CD4-positive, alpha-beta T cell treated with Interleukin-1 beta for 1 hour (primary cell): ENCODE data around the gene FAM13A.
A peak's percentile ranks its signal among the peaks of the same experiment; 100 is the strongest.
"Not testable (repeated sequence)": the region's sequence is repeated elsewhere in the genome, so short reads cannot be mapped to it uniquely, and the experiment has no call there.

Experiments used
- DNase-seq, 2 donors: peaks; one replicate each; pipeline ENCODE4 v3.0.0-alpha.2; 2020 to 2022

Gene FAM13A

GRCh38 chr4:89056953-89057398 lies at the start of gene FAM13A:
Gene FAM13A, minus strand, starts transcription at chr4:89057185. Its CDS starts 221 bp downstream, at chr4:89056964.
- peak in 1 of 2 donors; percentile 3 for DNase-seq

- no peak for DNase-seq
Measured at GRCh38 chr4:89105726-89106125, 48.7 kb upstream of the FAM13A start.

- peak in 1 of 2 donors; percentile 25 for DNase-seq
Measured at GRCh38 chr4:89101256-89102161, 44.5 kb upstream of the FAM13A start.

GRCh38 chr4:89100853-89101252 lies 43.9 kb upstream of the FAM13A start:
- DNase-seq: no peak

GRCh38 chr4:89099471-89099870 lies 42.5 kb upstream of the FAM13A start:
- no peak for DNase-seq

GRCh38 chr4:89099034-89099433 lies 42.0 kb upstream of the FAM13A start:
- no peak for DNase-seq

- no peak for DNase-seq
Measured at GRCh38 chr4:89078300-89078699, 21.3 kb upstream of the FAM13A start.

GRCh38 chr4:89077761-89078160 lies 20.8 kb upstream of the FAM13A start:
- DNase-seq: no peak

GRCh38 chr4:89072921-89073320 lies 15.9 kb upstream of the FAM13A start:
- no peak for DNase-seq

GRCh38 chr4:89071311-89071710 lies 14.3 kb upstream of the FAM13A start:
- DNase-seq: no peak

- DNase-seq: no peak
Measured at GRCh38 chr4:89070041-89070440, 13.1 kb upstream of the FAM13A start.

GRCh38 chr4:89069481-89069880 lies 12.5 kb upstream of the FAM13A start:
- no peak for DNase-seq

GRCh38 chr4:89067417-89067816 lies 10.4 kb upstream of the FAM13A start:
- no peak for DNase-seq

- no peak for DNase-seq
Measured at GRCh38 chr4:89064848-89065247, 7.9 kb upstream of the FAM13A start.

- DNase-seq: not testable (repeated sequence)
Measured at GRCh38 chr4:89057844-89058243, 859 bp upstream of the FAM13A start.

- no peak for DNase-seq
Measured at GRCh38 chr4:89056292-89056952, 563 bp downstream of the FAM13A start.

GRCh38 chr4:89055157-89056080 lies 1.6 kb downstream of the FAM13A start:
- no peak for DNase-seq

GRCh38 chr4:89054627-89055026 lies 2.4 kb downstream of the FAM13A start:
- DNase-seq: no peak

- DNase-seq: no peak
Measured at GRCh38 chr4:89049853-89050252, 7.1 kb downstream of the FAM13A start.

- no peak for DNase-seq
Measured at GRCh38 chr4:89048906-89049601, 7.9 kb downstream of the FAM13A start.

- no peak for DNase-seq
Measured at GRCh38 chr4:89044147-89044900, 12.7 kb downstream of the FAM13A start.

- DNase-seq: no peak
Measured at GRCh38 chr4:89042055-89042454, 14.9 kb downstream of the FAM13A start.
